Cardiac muscle cell (in vitro differentiated cells and primary cell): Measurements from ENCODE around the gene DYTN. TPM values are rescaled to one million over a fixed set of nuclear protein-coding genes. Genes with fewer than 3 reads are reported as not detected.

Experiments used
- DNase-seq, 2 donors: peaks; one replicate each; pipeline versions ENCODE4 v3.0.0 to v3.0.0-alpha.2; 2010 to 2017; ENCODE audit warnings: low read depth in 1 of 2, low spot score in 1 of 2
- H3K27ac ChIP-seq: fragments of 200-600 bp; sonication (generic); 2 replicates; pipeline ENCODE4 v1.5.1; 2016
- H3K27me3 ChIP-seq: fragments of 200-600 bp; sonication (generic); 2 replicates; pipeline ENCODE4 v1.6.0; 2016; ENCODE audit warnings: control low read depth
- H3K36me3 ChIP-seq: fragments of 200-600 bp; sonication (generic); 2 replicates; pipeline ENCODE4 v1.5.1; 2016; ENCODE audit warnings: control low read depth
- H3K4me1 ChIP-seq: fragments of 200-600 bp; sonication (generic); 2 replicates; pipeline ENCODE4 v1.8.1; 2017; ENCODE audit warnings: low read depth, mild to moderate bottlenecking, mixed run types
- H3K4me3 ChIP-seq: fragments of 200-600 bp; sonication (generic); 2 replicates; pipeline ENCODE4 v1.5.1; 2016; ENCODE audit warnings: mild to moderate bottlenecking
- H3K9me3 ChIP-seq: fragments of 200-600 bp; sonication (generic); 2 replicates; pipeline ENCODE4 v1.5.1; 2017; ENCODE audit warnings: low read depth, mild to moderate bottlenecking, control low read depth
- polyA plus RNA-seq: library from polyadenylated mRNA; unstranded; fragments of >200 nt; fragmentation: Nextera tagmentation; extraction: Ambion mirVana; gene quantifications from 2 replicates; pipeline ENCODE4 v1.2.1, GENCODE V29; 2016
- total RNA-seq: library from RNA; depleted of rRNA; stranded (reverse); fragments of >200 nt; gene quantifications from 2 replicates; pipeline ENCODE4 v1.2.3, GENCODE V29; 2016
- TF ChIP-seq, protein P1 (sequence below): IDR thresholded peaks from 2 replicates; pipeline ENCODE4 v1.5.1; 2012; ENCODE audit warnings: low read depth, mild to moderate bottlenecking, low read length

DYTN gene
- total and polyA plus RNA-seq, 2 experiments from 2014 or later = not detected

DNA sequence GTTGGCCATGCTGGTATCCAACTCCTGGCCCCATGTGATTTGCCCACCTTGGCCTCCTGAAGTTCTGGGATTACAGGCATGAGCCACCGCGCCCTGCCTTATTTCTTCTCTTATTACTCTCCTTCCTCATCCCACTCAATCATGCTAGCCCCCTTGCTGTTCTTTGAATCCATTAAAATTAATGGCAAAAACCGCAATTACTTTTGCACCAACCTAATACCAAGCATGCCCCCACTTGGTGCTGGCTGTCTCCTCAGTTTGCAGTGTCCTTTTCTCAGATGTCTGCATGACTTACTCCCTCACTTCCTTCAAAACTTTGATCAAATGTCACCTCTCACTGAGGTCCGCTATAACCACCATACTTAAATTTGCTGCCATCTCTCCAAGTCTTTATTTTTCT, 34.6 kb downstream of the DYTN start:
- Histone ChIP-seq H3K27ac (no peak overlapping the region), H3K4me1 (no peaks in the 10 kb centered on the region), H3K9me3 (no peaks in the 10 kb centered on the region), H3K36me3 (no peaks in the 10 kb centered on the region), H3K4me3 (no peak overlapping the region), H3K27me3 (peaks cover 7% of the 10 kb centered on the region)
- TF ChIP-seq, protein P1, sequence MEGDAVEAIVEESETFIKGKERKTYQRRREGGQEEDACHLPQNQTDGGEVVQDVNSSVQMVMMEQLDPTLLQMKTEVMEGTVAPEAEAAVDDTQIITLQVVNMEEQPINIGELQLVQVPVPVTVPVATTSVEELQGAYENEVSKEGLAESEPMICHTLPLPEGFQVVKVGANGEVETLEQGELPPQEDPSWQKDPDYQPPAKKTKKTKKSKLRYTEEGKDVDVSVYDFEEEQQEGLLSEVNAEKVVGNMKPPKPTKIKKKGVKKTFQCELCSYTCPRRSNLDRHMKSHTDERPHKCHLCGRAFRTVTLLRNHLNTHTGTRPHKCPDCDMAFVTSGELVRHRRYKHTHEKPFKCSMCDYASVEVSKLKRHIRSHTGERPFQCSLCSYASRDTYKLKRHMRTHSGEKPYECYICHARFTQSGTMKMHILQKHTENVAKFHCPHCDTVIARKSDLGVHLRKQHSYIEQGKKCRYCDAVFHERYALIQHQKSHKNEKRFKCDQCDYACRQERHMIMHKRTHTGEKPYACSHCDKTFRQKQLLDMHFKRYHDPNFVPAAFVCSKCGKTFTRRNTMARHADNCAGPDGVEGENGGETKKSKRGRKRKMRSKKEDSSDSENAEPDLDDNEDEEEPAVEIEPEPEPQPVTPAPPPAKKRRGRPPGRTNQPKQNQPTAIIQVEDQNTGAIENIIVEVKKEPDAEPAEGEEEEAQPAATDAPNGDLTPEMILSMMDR = no peak
- DNase-seq = no peak

GRCh38 chr2:206670531-206671319, 47.5 kb downstream of the DYTN start:
- Histone ChIP-seq H3K27ac (no peak overlapping the region), H3K36me3 (no peaks in the 10 kb centered on the region), H3K27me3 (no peaks in the 10 kb centered on the region), H3K4me1 (no peaks in the 10 kb centered on the region), H3K4me3 (no peak overlapping the region), H3K9me3 (no peaks in the 10 kb centered on the region)
- DNase-seq = no peak
- TF ChIP-seq, protein P1 = no peak

DNA sequence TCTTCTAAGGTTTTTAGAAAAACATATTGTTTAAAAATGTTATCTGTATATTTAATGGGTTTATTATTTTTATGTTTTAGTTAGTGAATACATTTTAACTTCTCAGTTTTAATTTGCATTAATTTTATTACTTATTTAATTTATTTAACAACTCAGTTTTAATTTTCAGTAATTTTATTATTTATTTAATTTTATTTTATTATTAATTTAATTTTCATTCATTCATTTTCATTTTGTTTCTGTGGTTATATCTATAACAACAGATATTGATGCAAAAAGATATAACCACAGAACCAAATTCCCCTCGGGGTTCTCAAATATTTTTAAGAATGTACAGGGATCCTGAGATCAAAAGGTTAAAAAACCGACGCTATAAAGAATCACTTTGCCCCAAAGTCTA, 52.9 kb downstream of the DYTN start:
- H3K36me3 ChIP-seq = no peaks in the 10 kb centered on the region
- no peak for DNase-seq
- H3K4me1 ChIP-seq = no peaks in the 10 kb centered on the region
- no peak overlapping the region for H3K4me3 ChIP-seq
- no peaks in the 10 kb centered on the region for H3K27me3 ChIP-seq
- TF ChIP-seq, protein P1 = no peak
- no peaks in the 10 kb centered on the region for H3K9me3 ChIP-seq
- no peak overlapping the region for H3K27ac ChIP-seq

- Histone ChIP-seq H3K4me1 (no peaks in the 10 kb centered on the region), H3K36me3 (no peaks in the 10 kb centered on the region), H3K9me3 (no peaks in the 10 kb centered on the region), H3K4me3 (no peak overlapping the region), H3K27ac (no peak overlapping the region), H3K27me3 (no peaks in the 10 kb centered on the region)
- TF ChIP-seq, protein P1 = no peak
- no peak for DNase-seq
Measured at GRCh38 chr2:206657087-206657486, 61.1 kb downstream of the DYTN start.

GRCh38 chr2:206647985-206648384, 70.2 kb downstream of the DYTN start:
- peak in 1 of 2 donors; percentile 6 for DNase-seq
- Histone ChIP-seq H3K4me1 (no peaks in the 10 kb centered on the region), H3K4me3 (no peak overlapping the region), H3K36me3 (no peaks in the 10 kb centered on the region), H3K27me3 (peaks cover 15% of the 10 kb centered on the region), H3K27ac (no peak overlapping the region), H3K9me3 (no peaks in the 10 kb centered on the region)
- TF ChIP-seq, protein P1 = no peak
